Activated CD8-positive, alpha-beta memory T cell treated with anti-CD3 and anti-CD28 coated beads for 48 hours (primary cell): ENCODE data around the gene ARL5C.
"Not testable (repeated sequence)": the region's sequence is repeated elsewhere in the genome, so short reads cannot be mapped to it uniquely, and the experiment has no call there.

ENCODE experiments used
- DNase-seq, 3 experiments: peaks; one replicate each; pipeline ENCODE4 v3.0.0-alpha.2; 2020; ENCODE audit warnings: low read depth in 2 of 3, low spot score in 2 of 3

The ARL5C gene

DNA sequence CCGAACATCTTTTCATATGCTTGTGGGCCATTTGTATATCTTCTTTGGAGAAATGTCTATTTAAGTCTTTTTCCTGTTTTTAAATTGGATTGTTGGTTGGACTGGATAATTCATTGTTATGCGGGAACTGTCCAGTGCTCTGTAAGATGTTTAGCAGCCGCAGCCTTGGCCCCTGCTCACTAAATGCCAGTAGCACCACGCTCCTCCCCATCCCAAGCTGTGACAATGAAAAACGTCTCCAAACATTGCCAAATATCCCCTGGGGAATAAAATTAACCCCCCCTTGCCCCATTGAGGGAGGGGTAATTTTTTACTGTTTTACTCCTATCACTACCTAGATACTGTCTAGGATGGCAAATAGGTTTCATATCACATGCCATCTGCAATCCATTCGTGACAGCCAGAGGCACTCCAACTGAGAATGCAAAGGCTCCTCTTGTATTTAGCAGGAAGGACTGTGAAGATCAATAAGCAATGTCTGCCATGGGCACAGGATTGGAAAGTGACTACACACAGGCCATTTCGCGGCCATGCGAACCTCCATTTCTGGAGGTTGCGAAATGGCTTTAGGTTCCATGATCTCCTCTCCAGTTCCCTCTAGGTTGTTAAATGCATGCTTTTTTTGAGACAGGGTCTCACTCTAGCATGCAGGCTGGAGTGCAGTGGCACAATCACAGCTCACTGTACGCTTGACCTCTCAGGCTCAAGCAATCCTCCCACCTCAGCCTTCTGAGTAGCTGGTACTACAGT, 23.9 kb downstream of the ARL5C start:
- no peak for DNase-seq

GRCh38 chr17:39141294-39141693, 24.7 kb downstream of the ARL5C start:
- no peak for DNase-seq

DNA sequence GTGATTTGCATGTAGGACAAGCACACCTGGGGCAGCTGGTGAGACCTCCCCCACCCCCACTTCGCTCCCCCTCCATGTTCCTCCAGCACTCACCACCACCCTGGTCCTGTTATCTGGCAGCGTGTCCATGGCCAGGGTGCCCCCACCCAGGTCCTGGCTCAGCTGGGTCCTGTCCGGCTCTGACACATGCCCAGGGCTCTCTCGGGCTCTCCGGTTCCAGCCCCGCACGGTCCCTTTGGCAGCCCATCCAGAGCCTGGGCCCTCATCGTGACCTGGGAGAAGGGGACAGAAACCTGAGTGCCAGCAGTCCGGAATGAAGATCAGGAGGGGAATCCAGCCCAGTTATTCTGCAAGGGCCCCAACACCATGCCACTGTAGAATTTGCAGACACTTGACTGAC, 26.4 kb downstream of the ARL5C start:
- no peak for DNase-seq

DNA sequence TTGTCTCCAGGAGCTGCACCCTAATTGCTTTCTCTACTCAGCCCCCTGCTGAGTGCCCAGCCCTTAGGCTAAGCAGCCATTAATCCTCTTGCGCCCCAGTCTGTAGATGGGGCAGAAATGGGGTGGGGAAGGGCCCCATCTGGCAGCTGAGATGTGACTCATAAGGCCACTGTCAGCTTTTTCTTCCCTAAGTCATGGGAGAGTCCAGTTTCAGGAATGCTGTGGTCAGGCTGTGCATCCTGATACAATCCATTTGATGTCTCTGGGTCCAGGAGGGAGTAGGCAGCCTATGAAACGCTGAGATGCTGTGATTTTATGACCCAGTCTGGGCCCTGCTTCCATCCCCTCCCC, 26.8 kb downstream of the ARL5C start:
- no peak for DNase-seq

- DNase-seq = no peak
Measured at GRCh38 chr17:39138431-39139160, 27.4 kb downstream of the ARL5C start.

DNA sequence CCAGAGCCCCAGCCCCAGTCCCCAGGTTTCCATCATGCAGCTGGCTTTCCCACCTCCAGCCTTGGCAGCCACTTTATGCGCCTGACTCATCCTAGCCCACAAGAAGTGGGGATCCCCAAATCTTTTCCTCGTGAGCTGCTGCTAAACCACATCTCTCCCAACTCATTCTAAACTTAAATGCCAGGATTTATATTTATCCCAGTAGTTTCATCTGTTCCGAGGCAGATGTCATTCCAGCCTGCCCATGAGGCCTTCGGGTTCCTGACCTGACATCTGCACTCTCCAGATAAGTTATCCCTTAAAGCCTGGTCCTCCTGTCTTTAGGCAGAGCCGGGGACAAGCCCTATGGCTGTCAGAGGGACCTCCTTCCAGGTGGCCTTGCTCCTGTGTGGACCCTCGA, 31.1 kb downstream of the ARL5C start:
- no peak for DNase-seq

DNA sequence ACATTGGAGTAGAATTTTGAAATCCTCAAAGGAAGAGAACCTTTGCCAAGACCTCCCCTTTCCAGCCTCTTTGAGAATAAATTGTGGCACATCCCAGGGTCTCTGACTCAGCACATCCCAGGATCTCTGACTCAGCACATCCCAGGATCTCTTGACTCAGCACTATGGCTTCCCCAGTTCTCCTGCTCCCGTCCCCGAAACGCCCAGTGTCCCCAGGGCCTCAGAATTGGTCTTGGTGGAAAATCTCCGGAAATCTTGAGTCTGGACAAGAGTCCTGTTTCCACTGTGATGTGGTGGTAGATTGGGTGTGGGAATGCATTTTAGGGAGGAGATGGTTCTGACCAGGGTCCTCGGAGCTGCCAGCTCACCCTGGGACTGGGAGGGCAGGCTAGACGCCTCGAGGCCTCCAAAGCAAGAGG, 33.8 kb downstream of the ARL5C start:
- no peak for DNase-seq

GRCh38 chr17:39131616-39132015, 34.3 kb downstream of the ARL5C start:
- no peak for DNase-seq

- DNase-seq = no peak
Measured at GRCh38 chr17:39130205-39130604, 35.8 kb downstream of the ARL5C start.

DNA sequence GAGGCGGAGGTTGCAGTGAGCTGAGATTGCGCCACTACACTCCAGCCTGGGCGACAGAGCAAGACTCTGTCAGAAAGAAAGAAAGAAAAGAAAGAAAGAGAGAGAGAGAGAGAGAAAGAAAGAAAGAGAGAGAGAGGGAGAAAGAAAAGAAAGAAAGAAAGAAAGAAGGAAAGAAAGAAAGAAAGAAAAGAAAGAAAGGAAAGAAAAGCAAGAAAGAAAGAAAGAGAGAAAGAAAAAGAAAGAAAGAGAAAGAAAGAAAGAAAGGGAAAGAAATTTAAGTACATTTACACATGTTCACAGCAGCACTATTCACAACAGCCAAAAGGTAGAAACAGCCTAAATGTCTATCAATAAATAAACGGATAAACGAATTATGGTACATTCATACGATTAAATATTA, 36.4 kb downstream of the ARL5C start:
- not testable (repeated sequence) for DNase-seq

DNA sequence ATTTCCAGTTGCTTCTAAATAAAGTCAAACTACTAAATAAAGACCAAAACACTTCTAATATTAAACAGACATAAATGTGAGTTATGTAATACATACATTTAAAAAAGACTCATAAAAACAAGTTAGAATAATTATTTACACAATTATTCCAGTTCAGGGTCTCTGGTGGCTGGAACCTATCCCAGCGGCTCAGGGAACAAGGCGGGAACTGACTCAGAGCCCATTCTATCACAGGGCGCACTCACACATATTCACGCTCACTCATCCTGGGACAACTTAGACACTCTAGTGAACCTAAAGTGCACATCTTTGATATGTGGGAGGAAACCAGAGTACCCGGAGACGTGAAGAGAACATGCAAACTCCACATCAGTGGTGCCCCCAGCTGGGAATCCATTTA, 39.5 kb downstream of the ARL5C start:
- no peak for DNase-seq

DNA sequence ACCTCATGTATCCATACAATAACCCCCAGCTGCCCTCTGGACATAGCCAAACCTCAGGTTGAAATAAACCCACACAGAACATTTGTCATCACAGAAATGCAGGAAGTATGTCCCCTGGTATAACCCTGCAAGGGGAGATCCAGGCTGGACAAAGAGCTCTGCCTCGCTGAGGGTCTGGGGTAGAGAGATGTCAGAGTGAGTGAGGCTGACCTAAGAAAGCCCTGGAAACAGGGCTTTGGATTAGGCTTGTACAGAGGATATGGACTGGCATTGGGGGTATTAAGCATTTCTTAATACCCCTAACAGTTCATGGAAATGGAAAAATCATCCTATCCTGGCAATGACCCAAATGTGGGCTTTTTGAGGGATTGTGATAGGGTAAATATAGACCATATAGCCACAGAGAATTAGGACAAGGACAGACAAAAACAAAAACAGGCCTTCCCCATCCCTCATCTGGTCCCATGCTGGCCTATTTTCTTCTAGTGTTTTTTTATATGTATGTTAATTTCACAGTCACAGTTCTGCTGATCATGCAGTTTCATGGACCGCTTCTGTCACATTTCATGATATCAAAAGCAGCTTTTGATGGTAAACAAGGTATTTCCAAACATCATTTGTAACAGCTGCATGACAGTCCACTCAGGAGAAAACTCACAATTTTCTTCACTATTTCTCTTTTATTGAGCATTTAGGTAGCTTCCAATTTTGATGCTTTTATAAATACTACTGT, 40.7 kb downstream of the ARL5C start:
- DNase-seq = no peak

- no peak for DNase-seq
Measured at GRCh38 chr17:39123627-39124026, 42.3 kb downstream of the ARL5C start.

DNA sequence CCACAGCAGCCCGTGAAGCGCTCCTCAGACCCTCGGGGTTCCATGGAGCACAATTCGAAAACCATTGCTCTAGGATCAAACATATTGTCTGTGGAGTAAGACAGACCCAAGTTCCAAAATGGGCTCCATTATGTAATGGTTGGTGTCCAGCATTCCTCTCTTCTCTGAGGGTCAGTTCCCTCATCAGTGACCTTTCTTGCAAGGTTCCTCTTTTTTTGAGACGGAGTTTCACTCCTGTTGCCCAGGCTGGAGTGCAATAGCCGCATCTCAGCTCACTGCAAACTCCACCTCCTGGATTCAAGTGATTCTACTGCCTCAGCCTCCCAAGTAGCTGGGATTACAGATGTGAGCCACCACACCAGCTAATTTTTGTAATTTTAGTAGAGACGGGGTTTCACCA, 43.0 kb downstream of the ARL5C start:
- no peak for DNase-seq

DNA sequence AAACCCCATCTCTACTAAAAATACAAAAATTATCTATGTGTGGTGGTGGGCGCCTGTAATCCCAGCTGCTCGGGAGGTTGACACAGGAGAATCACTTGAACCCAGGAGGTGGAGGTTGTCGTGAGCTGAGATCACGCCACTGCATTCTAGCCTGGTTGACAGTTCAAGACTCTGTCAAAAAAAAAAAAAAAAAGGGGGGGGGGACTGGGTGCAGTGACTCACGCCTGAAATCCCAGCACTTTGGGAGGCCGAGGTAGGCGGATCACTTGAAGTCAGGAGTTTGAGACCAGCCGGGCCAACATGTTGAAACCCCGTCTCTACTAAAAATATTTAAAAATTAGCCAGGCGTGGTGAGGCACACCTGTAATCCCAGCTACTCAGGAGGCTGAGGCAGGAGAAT, 44.0 kb downstream of the ARL5C start:
- DNase-seq = not testable (repeated sequence)

DNA sequence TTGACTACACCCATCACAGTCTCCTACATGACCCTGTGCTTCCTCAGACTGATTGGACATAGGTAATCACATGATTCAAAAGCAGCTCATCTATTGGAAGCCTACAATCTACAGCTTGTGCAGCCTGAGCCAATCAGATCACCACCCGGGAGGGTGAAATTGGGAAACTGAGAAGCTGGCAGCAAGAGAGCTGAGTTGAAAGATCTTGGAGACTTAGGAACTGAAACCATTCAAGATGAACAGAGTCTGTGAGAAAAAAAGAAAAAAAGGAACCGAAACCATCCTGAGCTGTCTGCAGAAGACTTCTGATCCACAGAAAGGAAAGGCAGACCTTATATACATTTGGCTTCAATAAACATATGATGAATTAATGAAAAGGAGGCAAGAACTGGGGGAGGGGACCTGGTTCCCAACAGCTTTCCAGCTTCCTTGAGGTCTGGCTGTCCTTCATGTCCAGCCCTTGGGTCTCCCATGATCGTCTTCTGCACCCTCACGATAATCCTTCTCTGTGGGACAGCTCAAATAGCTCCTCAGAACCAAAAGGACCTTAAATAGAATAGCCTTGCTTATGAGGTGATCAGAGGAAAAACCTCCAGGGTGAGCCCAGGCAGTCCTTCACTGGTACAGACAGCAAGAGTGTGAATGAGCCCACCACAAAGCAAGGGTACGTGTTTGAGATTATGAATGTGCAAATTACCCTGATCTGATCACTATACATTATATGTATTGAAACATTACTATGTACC, 47.1 kb downstream of the ARL5C start:
- DNase-seq = no peak

DNA sequence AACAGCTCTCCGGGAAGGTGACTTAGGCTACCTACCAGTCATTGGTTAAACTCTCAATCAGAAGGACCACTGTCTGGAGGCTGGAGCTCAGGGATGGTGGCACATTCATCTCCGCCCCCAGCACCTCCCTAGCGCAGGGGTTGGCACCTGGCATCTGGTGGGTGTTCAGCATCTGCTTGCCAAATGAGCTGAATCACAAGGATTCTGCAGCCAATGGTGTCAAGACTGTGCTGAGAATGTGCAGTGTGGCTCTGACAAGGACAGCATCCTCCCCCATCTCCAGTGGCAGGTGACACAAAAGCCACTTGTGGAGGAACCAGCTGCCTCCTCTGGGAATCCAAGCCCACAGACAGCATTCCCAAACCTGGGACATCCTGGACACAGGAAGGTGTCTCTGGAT, 49.7 kb downstream of the ARL5C start:
- no peak for DNase-seq

DNA sequence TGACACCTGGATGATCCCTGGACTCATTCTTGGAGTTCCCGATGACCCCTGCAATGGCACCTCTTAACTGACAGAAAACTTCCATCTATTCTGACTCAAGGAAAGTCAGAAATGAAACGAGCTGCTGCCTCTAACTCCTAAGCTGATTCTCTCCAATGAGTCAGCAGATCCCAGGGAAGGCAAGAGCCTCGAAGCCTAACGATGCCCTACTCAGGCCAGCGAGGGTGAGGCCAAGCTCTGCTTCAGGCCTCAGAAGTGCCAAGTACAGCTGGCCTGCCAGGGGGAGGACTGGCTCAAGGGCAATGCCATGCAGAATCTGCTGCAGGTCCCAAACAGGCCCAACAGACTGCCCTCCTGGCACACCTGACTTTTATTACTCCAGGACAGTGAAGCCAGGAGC, 50.8 kb downstream of the ARL5C start:
- DNase-seq = no peak

DNA sequence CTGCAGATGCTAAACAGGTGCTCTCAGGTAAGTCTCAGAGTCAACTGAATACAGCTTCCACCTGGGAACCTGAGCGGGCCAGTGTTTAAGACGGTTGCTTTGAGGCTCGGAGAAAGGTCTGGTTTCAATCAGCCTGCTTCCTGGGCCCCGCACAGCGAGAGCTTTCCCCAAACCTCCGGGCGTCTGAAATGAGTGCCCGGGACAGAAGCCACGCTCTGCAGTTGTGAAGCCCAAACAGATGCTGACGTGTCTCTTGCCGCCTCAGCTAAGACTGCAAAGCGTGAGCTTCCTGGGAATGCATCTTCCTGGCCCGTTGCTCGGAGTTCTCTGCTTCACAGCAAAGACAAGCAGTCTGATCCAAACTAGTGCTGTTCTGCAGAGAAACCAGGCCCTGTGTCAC, 51.2 kb downstream of the ARL5C start:
- DNase-seq = no peak

GRCh38 chr17:39113871-39114270, 52.1 kb downstream of the ARL5C start:
- no peak for DNase-seq

DNA sequence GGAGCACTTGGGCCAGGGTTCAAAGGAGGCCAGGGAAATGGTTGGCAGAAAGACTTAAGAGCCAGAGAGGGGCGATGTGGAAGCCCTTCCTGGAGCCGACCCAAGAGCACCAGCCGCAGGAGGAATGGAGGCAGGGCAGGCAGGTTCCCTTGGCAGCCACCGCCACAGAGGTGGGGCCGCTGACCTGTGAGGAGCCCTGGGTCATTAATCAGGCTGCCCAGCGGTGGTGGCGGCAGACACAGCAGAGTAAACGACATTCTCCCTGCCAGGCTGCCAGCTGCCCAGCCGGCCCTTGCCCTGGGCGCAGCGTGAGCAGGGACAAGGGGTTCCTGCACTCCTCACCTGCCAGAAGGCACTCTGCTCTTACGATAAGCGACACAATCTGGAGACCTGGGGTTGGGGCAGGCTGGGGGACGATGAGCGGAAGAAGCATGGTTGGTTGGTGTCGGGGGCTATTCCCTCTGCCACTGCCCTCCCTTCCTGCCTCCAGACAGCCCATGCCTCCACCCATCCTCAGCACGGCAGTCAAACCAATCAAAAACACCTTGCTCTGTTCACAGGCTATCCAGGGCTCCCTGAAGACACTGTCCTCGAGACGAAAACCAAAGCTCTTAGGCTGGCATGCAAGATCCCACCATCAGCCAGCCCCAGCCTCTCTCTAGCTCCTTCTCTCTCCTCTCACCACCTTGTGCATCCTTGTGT, 55.4 kb downstream of the ARL5C start:
- no peak for DNase-seq
